GM23338 (cell line): ENCODE data around the gene MC4R.

Experiments used
- CREB1 ChIP-seq: fragments of 250-450 bp; sonication (Bioruptor Pico); IDR thresholded peaks from 2 replicates; pipeline ENCODE4 v1.5.0; 2020; ENCODE audit warnings: low read depth, mild to moderate bottlenecking, moderate library complexity
- CTCF ChIP-seq, 2 experiments: fragments of 200-600 bp in 1 of 2; sonication (generic) in 1 of 2; conservative IDR thresholded peaks; 2 replicates each; pipeline versions ENCODE4 v1.5.1 to v1.6.1; 2016 to 2017; ENCODE audit warnings: antibody characterized with exemption in 2 of 2, low read depth in 2 of 2, mild to moderate bottlenecking in 2 of 2, moderate library complexity in 1 of 2
- EZH2 ChIP-seq: fragments of 200-600 bp; sonication (generic); IDR thresholded peaks from one replicate; pipeline ENCODE4 v1.8.0; 2017; ENCODE audit warnings: antibody characterized with exemption, mild to moderate bottlenecking, low read depth; ENCODE audit not compliant: unreplicated experiment
- EZH2phosphoT487 ChIP-seq: fragments of 200-600 bp; sonication (generic); IDR thresholded peaks from one replicate; pipeline ENCODE4 v1.8.1; 2018; ENCODE audit warnings: antibody characterized with exemption; ENCODE audit not compliant: unreplicated experiment
- JUNB ChIP-seq: IDR thresholded peaks from one replicate; pipeline ENCODE4 v1.6.1; 2016; ENCODE audit warnings: antibody characterized with exemption; ENCODE audit not compliant: unreplicated experiment
- POLR2AphosphoS5 ChIP-seq: IDR thresholded peaks from 2 replicates; pipeline ENCODE4 v1.6.1; 2016; ENCODE audit warnings: antibody characterized with exemption, low read depth
- REST ChIP-seq: IDR thresholded peaks from one replicate; pipeline ENCODE4 v1.6.1; 2018; ENCODE audit warnings: antibody characterized with exemption; ENCODE audit not compliant: unreplicated experiment
- STAT1 ChIP-seq: IDR thresholded peaks from one replicate; pipeline ENCODE4 v1.6.1; 2016; ENCODE audit warnings: antibody characterized with exemption; ENCODE audit not compliant: unreplicated experiment
- ZNF114 ChIP-seq: fragments of 250-450 bp; sonication (Bioruptor Pico); IDR thresholded peaks from 2 replicates; pipeline ENCODE4 v1.5.0; 2020; ENCODE audit warnings: mild to moderate bottlenecking, moderate library complexity
- ZNF462 ChIP-seq: fragments of 250-450 bp; sonication (Bioruptor Pico); IDR thresholded peaks from 2 replicates; pipeline ENCODE4 v1.5.0; 2020; ENCODE audit warnings: mild to moderate bottlenecking, moderate library complexity

GRCh38 chr18:60411715-60412114 is 39.1 kb upstream of the MC4R start:
- TF ChIP-seq CTCF (conservative IDR thresholded peaks at IDR 0.05; ENCODE audit: low read depth in 2 of 2) (peak; percentile 53 to 59), EZH2 (no peak), STAT1 (no peak), POLR2AphosphoS5 (no peak), CREB1 (CRISPR knock-in tag) (no peak), REST (no peak), ZNF462 (CRISPR knock-in tag) (no peak), JUNB (no peak), ZNF114 (CRISPR knock-in tag) (no peak), EZH2phosphoT487 (no peak)
